ENCODE measurements around the gene ARHGEF33.
A peak's percentile ranks its signal among the peaks of the same experiment; 100 is the strongest.

ARHGEF33 gene

DNA sequence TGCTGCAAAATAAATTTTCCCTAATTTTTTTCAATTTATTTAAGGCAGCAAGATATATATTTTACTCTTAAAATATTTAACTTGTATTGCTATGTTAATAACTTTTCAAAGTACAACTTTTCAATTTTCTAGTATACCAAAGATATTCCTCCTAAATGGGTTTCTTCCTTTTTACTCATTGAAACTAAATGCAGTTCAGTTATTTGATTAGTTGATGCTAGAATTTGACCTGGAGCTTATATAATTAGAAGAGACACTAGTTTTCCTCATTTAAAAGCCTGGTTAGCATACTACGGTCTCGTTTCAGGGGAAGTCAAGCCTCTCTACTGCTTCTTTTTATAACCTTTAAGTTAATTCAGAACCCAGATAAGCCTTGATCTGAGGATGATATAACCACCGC, at the start of gene ARHGEF33:
Gene ARHGEF33 (plus strand): TSS at position 301 of the 400 bp plus-strand sequence. CDS start 29,573 bp downstream, outside the sequence.
- no peak for DNase-seq

DNA sequence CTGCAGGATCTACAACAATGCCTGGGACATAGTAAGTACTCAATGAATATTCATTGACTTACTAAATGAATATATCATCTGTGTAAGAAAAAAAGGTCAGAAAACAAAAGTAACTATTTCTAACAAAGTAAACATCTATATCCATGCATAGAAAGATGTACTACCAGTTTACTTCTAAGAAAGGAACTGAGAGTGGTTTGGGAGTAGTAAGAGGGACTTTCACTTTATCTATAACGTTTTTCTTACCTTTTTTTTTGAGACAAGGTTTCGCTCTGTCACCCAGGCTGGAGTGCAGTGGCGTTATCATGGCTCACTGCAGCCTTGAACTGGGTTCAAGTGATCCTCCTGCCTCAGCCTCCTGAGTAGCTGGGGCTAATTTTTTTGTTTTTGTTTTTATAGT, 39.6 kb upstream of the ARHGEF33 start:
- DNase-seq: no peak

DNA sequence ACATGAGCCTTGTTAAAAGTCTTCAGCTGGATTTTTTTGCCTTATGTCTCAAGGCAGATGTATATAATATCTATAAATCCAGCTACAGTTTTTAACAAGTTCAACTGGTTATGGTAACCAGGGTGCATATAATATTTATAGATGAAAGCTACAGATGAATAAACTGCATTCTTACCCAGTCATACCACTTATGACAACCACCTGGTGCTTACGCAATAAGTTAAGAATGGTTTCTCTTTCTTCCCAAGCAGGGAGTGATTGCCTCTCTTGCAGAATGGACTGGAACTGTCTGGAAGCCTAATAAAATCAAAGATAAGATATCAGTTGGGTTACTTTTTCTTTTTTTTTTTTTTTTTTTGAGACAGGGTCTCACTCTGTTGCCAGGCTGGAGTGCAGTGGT, 33.5 kb upstream of the ARHGEF33 start:
- DNase-seq: no peak

DNA sequence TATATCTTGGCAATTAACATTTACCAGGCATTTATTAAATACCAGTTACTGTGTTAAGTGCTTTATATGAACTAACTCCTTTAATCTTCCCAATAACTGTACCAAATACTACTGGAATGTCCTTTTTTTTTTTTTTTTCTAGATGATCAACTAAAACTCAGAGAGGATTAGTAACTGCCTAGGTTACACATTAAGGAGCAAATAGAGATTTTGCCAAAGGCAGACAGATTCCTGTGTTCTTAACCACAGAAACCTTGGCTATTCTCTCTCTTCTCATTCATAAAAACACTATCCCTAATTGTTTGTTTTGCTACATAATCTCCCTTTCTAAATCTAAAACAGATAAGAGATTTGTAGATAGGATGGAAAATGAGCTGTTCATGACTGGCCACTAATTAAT, 27.2 kb upstream of the ARHGEF33 start:
- DNase-seq: no peak

DNA sequence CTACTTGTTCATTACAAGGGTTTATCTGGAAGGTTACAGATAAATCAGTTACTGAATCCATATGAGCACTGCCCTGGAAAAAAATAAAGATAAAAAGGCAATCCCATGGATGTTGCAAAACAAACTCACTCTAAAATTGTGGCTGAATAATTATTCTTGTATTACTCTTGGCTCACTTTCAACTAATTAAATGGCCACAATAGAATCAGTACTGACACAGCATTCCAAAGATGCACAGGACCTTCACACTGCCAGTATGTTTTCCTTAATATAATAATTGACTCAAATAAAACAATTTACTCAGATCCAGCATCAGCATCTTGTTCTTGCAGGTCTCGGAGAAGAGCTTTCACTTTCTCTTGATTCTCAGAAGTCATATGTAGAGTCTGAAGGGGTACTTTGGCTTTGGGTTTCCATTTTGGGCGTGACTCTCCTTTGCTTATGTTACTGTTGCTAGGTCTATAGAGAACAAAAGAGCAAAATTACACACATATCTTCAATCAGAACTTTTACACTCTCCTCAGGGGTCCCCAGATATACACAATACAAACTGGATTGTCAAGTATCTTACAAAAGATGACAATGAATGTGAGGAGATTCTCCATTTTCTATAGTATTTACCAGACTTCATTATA, 26.5 kb upstream of the ARHGEF33 start:
- no peak for DNase-seq

DNA sequence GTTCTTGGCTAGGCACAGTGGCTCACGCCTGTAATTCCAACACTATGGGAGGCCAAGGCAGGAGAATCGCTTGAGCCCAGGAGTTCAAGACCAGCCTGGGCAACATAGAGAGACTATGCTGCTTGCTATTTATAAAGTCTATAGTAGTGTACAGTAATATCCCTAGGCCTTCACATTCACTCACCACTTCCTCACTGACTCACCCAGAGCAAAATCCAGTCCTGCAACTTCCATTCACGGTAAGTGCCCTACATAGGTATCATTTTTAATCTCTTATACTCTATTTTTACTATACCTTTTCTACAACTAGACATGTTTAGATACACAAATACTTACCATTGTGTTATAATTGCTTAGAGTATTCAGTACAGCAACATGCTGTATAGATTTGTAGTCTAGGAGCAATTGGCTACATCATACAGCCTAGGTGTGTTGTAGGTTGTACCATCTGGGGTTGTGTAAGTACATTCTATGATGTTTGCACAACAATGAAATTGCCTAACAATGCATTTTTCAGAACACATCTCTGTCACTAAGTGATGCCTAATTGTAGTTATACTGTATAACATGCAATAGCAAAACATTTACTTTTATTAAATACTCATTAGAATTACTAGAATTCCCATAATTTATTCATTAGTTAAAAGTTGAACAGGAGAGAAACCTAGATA, 22.8 kb upstream of the ARHGEF33 start:
- no peak for DNase-seq

DNA sequence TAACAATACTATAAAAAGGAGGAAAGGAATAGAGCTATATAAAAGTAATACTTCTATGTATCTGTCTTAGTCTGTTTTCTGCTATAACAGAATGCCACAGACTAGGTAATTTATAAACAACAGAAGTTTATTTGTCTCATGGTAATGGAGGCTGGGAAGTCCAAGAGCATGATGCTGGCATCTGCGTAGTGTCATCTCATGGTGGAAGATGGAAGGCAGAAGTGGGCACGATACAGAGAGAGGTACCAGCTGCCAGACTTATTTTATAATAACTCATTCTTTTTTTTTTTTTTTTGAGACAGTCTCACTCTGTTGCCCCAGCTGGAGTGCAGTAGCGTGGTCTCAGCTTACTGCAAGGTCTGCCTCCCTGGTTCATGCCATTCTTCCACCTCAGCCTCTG, 18.2 kb upstream of the ARHGEF33 start:
- DNase-seq: no peak

DNA sequence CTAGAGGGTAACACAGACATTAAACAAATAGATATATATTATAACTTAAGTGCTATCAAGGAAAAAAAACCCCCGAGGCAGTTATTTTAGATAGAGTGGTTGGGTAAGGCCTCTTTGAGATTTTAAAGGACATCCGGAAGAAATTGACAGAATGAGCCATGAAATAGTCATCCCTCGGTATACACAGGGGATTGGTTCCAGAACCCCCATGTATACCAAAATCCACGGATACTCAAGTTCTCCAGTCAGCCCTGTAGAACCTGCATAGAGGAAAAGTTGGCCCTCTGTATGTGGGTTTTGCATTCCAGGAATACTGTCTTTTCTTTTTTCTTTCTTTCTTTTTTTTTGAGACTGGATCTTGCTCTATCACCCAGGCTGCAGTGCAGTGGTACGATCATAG, 15.9 kb upstream of the ARHGEF33 start:
- DNase-seq: no peak

DNA sequence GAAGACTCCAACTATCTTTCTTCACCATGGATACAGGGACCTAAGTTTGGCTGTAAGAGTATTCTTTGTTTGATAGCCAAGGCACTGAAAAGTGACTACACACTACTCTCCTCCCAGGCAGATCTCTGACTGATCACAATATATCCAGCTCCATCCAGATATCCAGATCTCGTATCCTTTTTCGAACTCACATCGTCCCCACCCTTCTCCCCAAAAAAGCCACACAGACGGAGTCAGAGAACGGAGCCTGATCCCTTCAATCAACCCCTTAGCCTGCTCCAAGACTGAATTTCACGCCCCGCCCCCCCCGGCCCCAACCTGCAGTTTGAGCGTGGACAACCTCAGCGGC, 14.5 kb upstream of the ARHGEF33 start:
- DNase-seq: no peak

DNA sequence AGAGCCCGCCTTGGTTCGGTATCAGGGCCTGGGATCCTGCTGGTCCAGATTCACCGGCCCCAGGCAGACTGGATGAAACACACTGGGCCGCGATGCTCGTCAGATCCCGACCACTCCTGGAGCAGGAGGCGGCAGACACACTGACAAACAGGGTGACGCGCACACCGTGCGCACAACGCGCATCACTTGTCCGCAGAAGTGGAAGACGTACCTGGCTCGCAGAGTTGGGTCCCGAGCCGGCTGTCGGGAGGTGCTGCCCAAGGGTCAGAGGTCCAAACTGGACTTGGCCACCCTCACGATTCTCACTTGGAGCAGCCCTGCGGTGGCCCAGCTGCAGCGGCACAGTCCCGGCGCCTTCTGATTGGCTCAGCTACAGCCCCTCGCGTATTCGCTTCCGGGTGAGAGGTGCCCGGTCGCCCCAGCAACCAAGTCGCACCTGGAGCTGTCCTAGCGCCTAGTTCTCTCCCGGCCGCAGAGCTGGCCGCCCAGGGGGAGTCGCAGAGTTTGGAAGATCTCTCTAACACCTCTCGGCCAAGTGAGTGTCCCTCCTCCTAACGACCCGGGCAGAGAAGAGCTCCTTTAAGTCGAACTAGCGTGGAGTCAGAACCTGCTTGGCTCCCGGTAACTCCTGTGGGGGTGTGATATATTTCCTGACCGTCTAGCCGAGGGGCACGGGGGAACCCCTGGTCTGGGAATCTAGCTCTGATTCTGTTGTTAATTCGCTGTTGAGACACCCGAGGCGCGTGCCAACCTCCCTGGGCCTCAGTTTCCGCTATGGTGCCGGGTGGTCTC, 13.9 kb upstream of the ARHGEF33 start, which contains the start of the genes DHX57 and MORN2:
Gene DHX57 (minus strand): TSS at position 359 of the 792 bp plus-strand sequence. CDS start 7,529 bp downstream, outside the sequence.
Gene MORN2 (plus strand): TSS at position 401 of the 792 bp plus-strand sequence.
- DNase-seq: peak; percentile 93

DNA sequence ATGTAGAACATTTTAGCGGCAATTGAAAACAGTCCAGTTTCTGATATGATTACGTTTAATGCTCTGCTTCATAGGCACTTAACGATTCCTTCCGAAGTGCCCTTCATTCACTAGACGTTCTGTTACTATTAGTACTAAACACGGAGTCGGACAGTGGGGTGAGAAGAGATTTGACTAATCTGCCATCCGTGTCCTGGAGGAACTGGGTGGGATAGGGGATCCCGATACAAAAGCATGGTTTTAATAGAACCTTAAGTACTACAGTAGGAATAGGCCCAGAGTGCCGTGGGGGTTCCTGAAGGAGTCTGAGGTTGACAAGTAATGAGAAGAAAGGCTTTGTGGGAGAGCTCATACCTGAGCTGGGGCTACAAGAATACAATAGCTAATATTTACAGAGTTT, 13.3 kb upstream of the ARHGEF33 start:
- no peak for DNase-seq

DNA sequence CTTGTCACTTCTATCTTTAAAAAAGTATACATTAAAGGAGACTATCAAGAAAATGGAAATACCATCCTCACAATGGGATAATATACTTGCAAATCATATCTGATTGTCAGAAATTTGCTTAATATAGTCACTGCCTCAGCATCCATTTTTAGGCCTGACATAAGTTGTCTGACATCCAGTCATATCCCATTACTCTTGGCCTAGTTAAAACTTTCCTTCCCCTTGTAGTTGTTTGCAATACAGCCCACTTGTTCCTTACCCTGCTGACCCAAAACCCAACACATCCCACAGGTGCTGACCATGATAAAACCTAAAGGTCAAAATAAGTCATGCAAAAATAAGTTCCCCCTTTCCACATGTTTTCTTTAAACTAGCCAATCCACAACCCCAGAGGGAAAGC, 3.6 kb upstream of the ARHGEF33 start:
- no peak for DNase-seq

DNA sequence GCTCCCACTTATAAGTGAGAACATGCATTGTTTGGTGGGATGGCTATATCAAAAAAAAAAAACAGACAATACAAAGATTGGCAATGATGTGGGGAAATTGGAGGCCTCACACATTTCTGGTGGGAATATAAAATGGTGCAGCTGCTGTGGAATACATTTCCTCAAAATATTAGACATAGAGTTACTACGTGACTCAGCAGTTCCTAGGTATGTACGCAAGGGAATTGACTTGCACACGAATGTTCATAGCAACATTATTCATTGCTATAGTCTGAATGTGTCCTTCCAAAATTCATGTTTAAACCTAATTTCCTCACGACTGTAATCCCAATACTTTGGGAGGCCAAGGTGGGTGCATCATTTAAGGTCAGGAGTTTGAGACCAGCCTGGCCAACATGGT, 2.3 kb upstream of the ARHGEF33 start:
- DNase-seq: no peak

DNA sequence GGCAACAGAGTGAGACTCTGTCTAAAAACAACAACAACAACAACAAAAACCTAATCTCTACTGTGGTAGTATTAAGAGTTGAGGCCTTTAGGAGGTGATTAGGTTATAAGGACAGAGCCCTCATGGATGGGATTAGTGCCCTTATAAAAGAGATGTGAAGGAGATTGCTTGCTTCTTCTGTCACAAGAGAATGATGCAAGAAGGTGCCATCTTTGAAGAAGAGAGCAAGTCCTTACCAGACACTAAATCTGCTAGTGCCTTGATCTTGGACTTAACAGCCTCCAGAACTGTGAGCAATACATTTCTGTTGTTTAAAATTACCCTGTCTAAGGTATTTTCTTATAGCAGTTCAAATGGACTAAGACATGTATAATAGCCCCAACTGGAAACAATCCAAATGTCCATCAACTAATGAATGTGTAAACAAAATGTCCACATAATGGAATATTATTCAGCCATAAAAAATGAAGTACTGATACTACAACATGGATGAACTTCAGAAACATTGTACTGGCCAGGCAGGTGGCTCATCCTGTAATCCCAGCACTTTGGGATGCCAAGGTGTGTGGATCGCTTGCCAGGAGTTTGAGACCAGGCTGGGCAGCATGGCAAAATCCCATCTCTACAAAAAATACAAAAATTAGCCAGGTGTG, 1.6 kb upstream of the ARHGEF33 start:
- no peak for DNase-seq

DNA sequence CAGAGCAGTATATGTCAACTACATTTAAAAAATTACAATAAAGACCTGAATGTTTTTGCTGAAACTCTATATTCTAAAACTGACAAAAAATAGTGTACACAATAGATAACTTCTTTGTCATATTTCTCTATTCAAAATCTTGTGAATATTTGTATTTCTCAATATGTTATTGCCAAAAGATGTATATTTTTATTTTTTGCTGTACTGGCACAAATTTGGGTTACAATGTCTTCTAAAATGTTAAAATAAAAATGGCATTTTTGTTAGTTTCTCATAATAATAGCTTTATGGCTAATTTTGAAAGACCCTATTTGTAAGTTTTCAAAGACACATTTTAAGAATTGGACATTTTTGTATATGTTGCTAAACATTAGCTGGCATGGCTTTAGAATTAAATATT, 630 bp upstream of the ARHGEF33 start:
- DNase-seq: no peak

DNA sequence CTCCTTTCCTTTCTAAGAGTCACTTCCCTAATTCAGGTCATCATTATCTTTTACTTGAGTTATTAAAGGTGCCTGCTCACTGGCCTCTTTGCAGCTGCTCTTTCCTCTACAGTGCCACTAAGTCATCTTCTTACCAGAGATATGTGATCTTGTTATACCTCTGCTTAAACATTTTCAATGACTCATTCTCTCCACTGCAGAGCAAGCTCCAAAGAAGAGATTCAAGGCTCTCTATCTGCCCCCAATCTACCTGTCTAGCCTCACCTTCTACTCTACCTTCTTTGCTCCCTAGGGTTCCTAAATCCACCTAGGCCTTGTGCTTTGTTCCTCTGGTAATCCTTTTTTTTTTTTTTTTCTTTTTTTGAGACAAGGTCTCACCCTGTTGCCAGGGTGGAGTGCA, 3.1 kb downstream of the ARHGEF33 start:
- DNase-seq: no peak

DNA sequence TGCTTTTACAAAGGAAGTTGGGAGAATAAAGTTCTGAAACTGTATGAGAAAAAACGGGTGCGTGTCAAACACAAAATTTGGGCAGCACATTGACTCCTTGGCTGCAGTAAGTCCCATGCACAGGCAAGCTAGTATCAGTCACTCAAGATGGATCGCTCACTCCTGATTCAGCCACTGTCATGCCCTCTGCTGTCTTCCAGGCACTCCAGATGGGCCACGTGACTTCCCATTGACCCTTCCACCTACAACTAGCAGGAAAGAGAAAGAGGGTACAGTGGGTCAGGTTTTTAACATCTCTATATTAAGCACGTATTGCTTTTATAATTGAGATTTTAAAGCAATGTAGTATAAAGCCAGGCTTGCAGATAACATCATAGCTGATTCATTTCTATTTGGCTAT, 8.6 kb downstream of the ARHGEF33 start:
- DNase-seq: no peak

DNA sequence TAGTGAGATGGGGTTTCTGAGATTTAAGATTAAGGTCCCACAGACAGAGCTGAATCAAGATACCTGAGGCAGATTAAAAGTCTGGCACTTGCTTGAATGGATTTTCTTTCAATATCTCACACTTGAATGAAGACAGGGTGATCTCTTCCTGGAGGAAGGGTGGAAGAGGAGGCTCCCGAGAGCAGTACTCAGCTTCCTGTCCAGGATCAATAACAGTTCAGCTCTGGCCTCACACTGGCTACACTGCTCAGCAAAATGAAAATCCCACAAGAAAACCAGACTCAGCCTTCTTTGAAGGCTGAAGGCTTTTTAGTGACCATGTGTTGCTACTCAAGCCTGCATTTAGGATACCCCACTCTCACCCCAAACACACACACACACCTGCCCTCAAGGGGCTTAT, 11.1 kb downstream of the ARHGEF33 start:
- no peak for DNase-seq

DNA sequence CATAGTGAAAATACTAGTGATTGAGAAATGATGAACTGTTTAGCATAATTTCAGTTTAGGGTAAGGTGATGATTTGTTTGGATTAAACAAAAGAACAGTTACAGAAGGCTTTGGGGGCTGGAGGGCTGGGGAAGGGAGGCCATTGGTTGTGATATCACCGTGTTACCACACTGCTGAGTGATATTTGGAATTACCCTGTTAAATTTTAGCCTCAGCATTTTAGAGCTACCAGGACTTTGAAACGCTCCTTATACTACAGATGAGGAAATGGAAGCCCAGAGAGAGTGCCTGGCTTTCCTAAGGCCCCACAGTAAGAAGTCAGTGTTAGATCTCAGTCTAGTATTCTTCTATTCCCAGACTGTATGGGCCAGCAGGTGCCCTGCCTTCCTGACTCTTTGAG, 15.6 kb downstream of the ARHGEF33 start:
- no peak for DNase-seq

DNA sequence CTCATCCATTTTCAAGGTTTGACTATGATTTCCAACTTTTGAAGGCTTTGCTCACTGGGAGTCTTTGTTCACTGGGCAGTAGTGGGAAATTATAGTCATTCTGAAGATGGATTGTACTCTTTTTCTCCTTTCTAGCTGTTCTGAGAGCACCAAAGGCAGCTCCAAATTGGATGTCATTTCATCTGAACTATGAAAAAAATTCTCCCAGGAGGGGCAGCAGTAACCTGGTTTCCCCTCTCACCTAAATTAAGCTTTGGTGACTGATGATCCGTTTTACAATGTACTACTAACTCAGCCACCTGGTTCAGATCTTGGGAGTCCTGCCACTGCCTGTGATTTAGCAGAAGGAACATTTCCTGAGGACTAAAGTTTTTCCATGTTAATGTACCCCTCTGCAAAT, 17.6 kb downstream of the ARHGEF33 start:
- no peak for DNase-seq

DNA sequence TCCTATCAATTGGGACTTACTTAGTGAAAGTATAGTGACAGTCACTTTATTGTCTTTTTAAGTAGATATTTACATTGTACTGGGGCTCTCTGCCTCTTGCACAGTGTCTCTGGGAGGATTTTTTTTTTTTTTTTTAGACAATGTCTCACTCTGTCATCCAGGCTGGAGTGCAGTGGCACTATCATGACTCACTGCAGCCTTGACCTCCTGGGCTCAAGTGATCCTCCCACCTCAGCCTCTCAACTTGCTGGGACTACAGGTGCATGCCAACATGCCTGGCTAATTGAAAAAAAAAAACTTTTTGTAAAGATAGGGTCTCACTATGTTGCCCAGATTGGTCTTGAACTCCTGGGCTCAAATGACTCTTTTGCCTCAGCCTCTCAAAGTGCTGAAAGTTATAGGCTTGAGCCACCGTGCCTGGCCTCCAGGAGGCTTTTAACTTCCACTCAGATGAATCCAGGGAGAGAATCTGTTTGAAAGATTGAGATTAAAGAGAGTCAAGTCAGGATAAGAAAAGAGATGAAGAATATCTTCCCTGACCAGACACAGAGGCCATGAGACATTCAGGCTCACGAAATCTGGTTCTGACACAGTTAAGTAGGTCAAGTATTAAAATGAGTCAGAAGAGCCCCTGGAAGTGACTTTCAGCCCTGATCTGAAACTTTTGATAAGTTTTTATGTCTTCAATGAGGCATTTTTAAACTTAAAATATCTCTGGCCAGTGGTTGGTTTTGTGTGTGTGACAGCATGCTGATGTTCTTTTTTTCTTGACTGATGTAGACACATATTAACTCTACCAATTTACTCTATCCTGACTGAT, 18.3 kb downstream of the ARHGEF33 start:
- DNase-seq: no peak

DNA sequence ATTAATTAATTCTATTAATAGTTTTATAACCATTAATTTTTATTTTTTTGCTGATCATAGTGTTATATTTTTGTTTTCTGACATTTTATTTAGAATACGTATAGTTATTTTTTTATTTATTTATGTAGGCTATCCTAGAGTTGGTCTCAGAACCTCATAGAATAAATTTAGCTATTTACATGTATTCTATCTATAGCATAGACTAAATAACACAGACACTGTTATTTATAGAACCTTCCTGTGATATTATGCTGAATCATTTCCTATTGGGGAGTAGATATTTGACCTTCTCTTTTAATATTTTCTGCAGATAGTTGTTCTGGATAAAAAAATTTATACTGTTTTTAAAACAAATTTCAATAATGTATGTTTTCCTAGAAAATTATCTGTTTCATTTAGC, 20.2 kb downstream of the ARHGEF33 start:
- DNase-seq: no peak

DNA sequence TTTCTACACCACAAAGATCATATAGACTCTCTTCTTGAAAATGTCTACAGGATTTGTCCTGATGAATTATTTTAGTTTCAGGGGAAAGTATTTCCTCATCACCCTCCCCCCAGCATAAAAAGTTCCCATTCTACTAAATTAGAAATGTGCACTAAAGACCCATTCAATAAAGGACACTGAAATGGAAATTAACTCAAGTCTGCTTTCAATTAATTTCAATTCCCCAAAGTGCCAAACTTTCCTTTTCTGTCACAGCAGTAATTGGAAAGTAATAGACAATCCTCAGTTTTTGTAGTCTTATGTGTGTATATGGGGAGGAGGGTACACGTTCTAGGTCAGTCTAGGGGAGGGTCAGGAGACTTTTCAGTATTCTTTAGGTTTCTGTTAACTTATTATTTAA, 21.5 kb downstream of the ARHGEF33 start:
- DNase-seq: no peak
